Prostate gland (tissue), 2 donors: ENCODE data around the gene ESPNL. TPM values are rescaled to one million over a fixed set of nuclear protein-coding genes. Genes with fewer than 3 reads are reported as not detected.

Source experiments
- DNase-seq: peaks from one replicate; pipeline ENCODE4 v3.0.0-alpha.2; 2019; ENCODE audit warnings: low spot score
- H3K27ac ChIP-seq, 2 donors: fragments of 200-600 bp; sonication (generic); 2 replicates each; pipeline ENCODE4 v1.5.1; 2017 to 2019
- H3K27me3 ChIP-seq: fragments of 200-600 bp; sonication (generic); replicated peaks from 2 replicates; pipeline ENCODE4 v1.5.1; 2019; ENCODE audit not compliant: insufficient read depth
- H3K36me3 ChIP-seq, 2 donors: fragments of 200-600 bp; sonication (generic); 1 replicate in 1 of 2; 2 replicates in 1 of 2; pipeline versions ENCODE4 v1.5.1 to v1.8.1; 2017 to 2019
- H3K4me1 ChIP-seq: fragments of 200-600 bp; sonication (generic); replicated peaks from 2 replicates; pipeline ENCODE4 v1.5.1; 2019
- H3K4me3 ChIP-seq, 2 donors: fragments of 200-600 bp; sonication (generic); 2 replicates each; pipeline ENCODE4 v1.5.1; 2017 to 2019
- H3K9me3 ChIP-seq: fragments of 200-600 bp; sonication (generic); 2 replicates; pipeline ENCODE4 v1.5.1; 2017
- POLR2A ChIP-seq: fragments of 450-650 bp; IDR thresholded peaks from one replicate; pipeline ENCODE4 v1.6.1; 2016; ENCODE audit warnings: antibody characterized with exemption, mild to moderate bottlenecking
- POLR2AphosphoS5 ChIP-seq: sonication (generic); formaldehyde crosslinking; IDR thresholded peaks from one replicate; pipeline ENCODE4 v1.6.1; 2017; ENCODE audit warnings: antibody characterized with exemption
- WGBS: methylation state at CpG from one replicate; pipeline ENCODE4 v1.1.5; 2018; 5-methylcytosine and 5-hydroxymethylcytosine counted together
- intact Hi-C: fragments of 100-400 bp; cut with DNase I; formaldehyde crosslinking; loops from one replicate; pipeline ENCODE4 v1.14.2; 2022
- total RNA-seq, 2 donors: library from RNA; depleted of rRNA; stranded (reverse); fragments of >200 nt; gene quantifications; one replicate each; pipeline ENCODE4 v1.1.0, GENCODE V29; 2016
- TF ChIP-seq, protein P1 (sequence below), 4 experiments: fragments of 200-600 bp in 2 of 4; fragments of 450-650 bp in 2 of 4; sonication (generic) in 2 of 4; IDR thresholded peaks; 1 replicate in 3 of 4; 2 replicates in 1 of 4; pipeline ENCODE4 v1.5.1; 2016 to 2019; ENCODE audit warnings: antibody characterized with exemption in 4 of 4, mild to moderate bottlenecking in 2 of 4, moderate library complexity in 2 of 4

Gene ESPNL
- total RNA-seq, 2 donors from 2014 or later = 0.68 to 3.9 TPM

DNA sequence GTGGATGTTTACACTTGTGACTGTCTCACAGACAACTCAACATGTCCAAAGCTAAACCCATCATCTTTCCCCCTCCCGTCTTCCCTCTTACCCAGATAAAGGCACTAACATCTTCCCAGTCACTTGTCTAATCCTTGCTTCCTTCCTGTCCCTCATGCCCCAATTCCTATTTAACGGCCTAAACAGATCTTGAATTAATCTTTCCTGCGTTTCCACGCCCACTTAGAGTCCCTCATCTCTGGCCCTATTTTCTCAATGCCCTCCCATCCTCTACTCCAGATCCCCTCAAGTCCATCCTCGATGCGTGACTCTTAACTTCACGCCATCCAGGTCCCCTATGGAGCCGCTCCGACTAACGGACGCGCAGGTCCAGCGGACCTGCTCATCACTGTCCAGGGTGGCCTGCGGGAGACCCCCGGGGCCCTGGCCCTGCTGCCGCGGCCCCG is 40.0 kb upstream of the ESPNL start:
- TF ChIP-seq POLR2A (no peak), POLR2AphosphoS5 (no peak)
- TF ChIP-seq, protein P1, sequence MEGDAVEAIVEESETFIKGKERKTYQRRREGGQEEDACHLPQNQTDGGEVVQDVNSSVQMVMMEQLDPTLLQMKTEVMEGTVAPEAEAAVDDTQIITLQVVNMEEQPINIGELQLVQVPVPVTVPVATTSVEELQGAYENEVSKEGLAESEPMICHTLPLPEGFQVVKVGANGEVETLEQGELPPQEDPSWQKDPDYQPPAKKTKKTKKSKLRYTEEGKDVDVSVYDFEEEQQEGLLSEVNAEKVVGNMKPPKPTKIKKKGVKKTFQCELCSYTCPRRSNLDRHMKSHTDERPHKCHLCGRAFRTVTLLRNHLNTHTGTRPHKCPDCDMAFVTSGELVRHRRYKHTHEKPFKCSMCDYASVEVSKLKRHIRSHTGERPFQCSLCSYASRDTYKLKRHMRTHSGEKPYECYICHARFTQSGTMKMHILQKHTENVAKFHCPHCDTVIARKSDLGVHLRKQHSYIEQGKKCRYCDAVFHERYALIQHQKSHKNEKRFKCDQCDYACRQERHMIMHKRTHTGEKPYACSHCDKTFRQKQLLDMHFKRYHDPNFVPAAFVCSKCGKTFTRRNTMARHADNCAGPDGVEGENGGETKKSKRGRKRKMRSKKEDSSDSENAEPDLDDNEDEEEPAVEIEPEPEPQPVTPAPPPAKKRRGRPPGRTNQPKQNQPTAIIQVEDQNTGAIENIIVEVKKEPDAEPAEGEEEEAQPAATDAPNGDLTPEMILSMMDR (IDR thresholded peaks at IDR 0.05) = no peak
- Histone ChIP-seq H3K36me3 (no peaks in the 10 kb centered on the region), H3K27me3 (no peaks in the 10 kb centered on the region), H3K27ac (peak overlapping the region; percentile 86), H3K9me3 (no peaks in the 10 kb centered on the region), H3K4me1 (peaks cover 4% of the 10 kb centered on the region), H3K4me3 (peak overlapping the region; percentile 88 to 92)
- 4% methylated on average over 18 of the region's 18 CpGs for WGBS
- intact Hi-C loops = loop anchor here (5.0 kb wide), 2 partner anchors 138 to 203 kb away; partner anchors contain the start of gene RAMP1
- no peak for DNase-seq

DNA sequence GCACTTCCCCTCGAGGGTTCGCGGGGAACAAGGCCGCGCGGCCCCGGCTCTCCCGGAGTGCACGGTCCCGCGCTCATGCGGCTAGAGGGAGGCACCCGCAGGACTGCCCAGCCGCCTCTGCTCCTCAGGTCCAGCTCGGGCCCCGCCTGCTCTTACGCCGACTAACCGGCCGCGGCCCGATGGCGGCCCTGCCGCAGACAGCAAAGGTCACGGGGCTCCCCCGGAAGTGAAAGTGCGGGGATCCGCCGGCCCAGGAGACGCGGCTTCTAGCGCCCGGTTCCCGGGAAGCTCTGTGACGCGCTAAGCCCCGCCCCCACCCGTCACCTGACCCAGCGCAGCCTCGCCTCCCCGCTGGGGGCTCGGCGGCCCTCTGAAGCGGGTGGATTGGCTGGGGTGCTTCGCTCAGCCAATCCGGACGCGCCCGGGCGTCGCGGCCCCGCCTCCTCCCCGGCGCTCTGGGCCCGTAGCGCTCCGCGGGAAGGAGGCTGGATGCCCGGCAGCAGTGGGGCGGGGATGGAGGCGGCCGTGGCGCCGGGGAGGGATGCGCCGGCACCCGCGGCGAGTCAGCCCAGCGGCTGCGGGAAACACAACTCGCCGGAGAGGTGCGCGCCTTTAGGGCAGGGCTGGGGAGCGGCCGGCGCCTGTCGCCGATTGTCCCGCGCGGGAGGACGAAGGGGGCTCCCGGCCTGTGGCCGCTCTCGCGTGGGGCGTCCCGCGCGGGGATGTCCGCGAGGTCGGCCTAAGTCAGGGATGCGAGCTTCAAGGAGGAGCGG is 39.4 kb upstream of the ESPNL start, which contains the start of gene SCLY:
TSS of gene SCLY (plus strand) at position 460 of the 773 bp plus-strand sequence. CDS start at position 514, 54 bp downstream.
- intact Hi-C loops = loop anchor here (5.0 kb wide), 2 partner anchors 138 to 203 kb away; partner anchors contain the start of gene RAMP1
- Histone ChIP-seq H3K4me3 (peak within 1 kb of the TSS; percentile 88 to 92), H3K27ac (peak within 1 kb of the TSS; percentile 86), H3K36me3 (no peaks in the 10 kb centered on the region), H3K9me3 (no peaks in the 10 kb centered on the region), H3K27me3 (no peaks in the 10 kb centered on the region), H3K4me1 (peaks cover 4% of the 10 kb centered on the region)
- peak; percentile 96 for DNase-seq
- WGBS = under 1% methylated on average over 64 of the region's 98 CpGs
- TF ChIP-seq POLR2AphosphoS5 (peak; percentile 95), POLR2A (peak; percentile 73)
- TF ChIP-seq, protein P1 (IDR thresholded peaks at IDR 0.05) = peak in 1 of 4 experiments; percentile 39

DNA sequence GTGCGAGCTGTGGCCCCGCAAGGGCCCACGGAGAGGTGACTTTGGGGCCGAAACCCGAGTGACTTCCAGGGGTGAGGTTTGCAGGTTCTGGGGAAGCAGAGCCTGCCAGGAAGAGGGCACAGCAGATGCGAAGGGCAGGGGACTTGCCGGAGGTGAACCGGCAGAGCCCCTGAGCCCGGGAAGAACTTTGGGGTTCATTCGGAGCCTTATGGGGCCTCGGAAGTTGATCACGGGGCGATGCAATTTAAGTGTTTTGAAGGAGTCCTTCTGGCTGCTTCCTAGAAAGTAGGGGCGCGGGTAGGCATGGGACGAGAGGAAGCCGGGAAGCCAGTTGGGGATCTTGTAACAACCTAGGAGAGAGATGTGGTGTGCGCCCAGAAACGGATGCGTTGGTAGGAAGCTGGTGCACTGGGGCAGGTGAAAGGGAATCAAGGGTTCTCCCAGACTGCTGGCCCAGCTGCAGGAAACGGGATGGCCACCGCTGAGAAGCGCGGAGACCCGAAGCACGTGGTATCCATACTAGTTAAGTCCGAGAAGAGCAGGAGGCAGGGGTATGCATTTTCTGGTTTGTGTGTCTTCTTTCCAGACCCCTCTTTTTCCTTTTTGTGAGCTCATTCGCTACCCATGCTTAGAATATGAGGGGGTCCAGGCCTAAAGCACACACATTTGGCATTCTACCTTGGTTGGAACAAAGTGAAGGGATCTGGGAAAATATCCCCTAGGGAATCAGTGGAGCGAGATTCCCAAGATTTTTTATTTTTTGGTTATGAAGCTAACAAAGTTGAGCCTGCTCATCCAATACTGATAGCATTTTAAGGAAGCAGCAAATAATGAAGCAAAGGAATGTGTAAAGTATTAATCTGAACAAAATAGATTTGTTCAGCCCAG is 38.6 kb upstream of the ESPNL start:
- TF ChIP-seq, protein P1 (IDR thresholded peaks at IDR 0.05) = no peak
- TF ChIP-seq POLR2AphosphoS5 (no peak), POLR2A (no peak)
- peak overlapping the region; percentile 67 to 73 for H3K27ac ChIP-seq
- H3K9me3 ChIP-seq = no peaks in the 10 kb centered on the region
- intact Hi-C loops = loop anchor here (5.0 kb wide), 2 partner anchors 139 to 204 kb away; partner anchors contain the start of gene RAMP1
- peak; percentile 18 for DNase-seq
- peak overlapping the region; percentile 88 to 92 for H3K4me3 ChIP-seq
- WGBS = 3% methylated on average over 27 of the region's 29 CpGs
- peaks cover 4% of the 10 kb centered on the region for H3K4me1 ChIP-seq
- peaks cover 0 to 4% of the 10 kb centered on the region in 2 donors for H3K36me3 ChIP-seq
- H3K27me3 ChIP-seq = no peaks in the 10 kb centered on the region

DNA sequence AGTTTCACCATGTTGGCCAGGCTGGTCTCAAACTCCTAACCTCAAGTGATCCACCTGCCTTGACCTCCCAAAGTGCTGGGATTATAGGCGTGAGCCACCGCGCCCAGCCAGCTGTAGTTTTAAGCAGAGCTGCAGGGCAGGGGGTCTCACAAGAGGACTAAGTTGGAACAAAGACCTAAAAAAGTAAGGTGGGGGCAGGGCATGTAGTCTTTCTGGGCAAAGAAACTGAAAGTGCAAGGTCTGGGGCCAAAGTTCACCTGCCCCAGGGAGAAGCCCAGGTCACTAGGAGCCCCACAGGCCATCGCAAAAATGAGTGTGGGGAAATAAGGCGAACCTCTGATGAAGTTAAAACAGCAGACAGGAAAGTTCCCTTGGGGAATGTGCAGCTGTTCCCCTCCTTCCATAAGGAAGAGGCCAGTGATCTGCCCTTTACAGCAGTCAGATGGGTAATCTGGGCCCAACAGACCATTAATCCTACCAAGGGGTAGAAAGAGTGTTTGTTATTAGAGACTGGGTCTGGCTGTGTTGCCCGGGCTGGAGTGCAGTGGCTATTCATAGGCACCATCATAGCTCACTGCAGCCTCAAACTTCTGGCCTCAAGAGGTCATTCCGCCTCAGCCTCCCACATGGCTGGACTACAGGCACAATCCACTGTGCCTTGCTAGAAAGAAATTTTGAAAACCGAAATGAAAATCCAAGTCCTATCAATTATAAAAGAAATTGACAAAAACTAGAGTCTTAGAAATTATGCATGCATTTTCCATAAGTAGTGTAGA is 36.5 kb upstream of the ESPNL start:
- intact Hi-C loops = loop anchor here (5.0 kb wide), 2 partner anchors 141 to 206 kb away; partner anchors contain the start of gene RAMP1

More for the DNA sequence above, 36.5 kb upstream of the ESPNL start:
- no peak for DNase-seq
- Histone ChIP-seq H3K4me1 (peaks cover 4% of the 10 kb centered on the region), H3K27ac (no peak overlapping the region), H3K36me3 (peaks cover 0 to 4% of the 10 kb centered on the region in 2 donors), H3K9me3 (no peaks in the 10 kb centered on the region), H3K4me3 (no peak overlapping the region), H3K27me3 (no peaks in the 10 kb centered on the region)
- 95% methylated on average over 8 of the region's 8 CpGs for WGBS
- TF ChIP-seq, protein P1 (IDR thresholded peaks at IDR 0.05) = no peak
- TF ChIP-seq POLR2AphosphoS5 (no peak), POLR2A (no peak)
